SU-DHL-6 (cell line): Measurements from ENCODE around the gene JADE2.
"Not testable (repeated sequence)": the region's sequence is repeated elsewhere in the genome, so short reads cannot be mapped to it uniquely, and the experiment has no call there.

Experiments used
- H2AFZ ChIP-seq: fragments of 200-600 bp; sonication (generic); 2 replicates; pipeline ENCODE4 v1.6.1; 2014; ENCODE audit warnings: low read depth, mild to moderate bottlenecking, moderate library complexity, mixed read lengths, antibody characterized with exemption, low read length; ENCODE audit not compliant: severe bottlenecking
- H3F3A ChIP-seq: fragments of 200-600 bp; shearing (Covaris generic); 2 replicates; pipeline ENCODE4 v1.6.0; 2016; ENCODE audit warnings: antibody characterized with exemption, mild to moderate bottlenecking; ENCODE audit not compliant: insufficient read depth
- H3K27ac ChIP-seq: fragments of 200-600 bp; sonication (generic); 2 replicates; pipeline ENCODE4 v1.5.1; 2016; ENCODE audit warnings: low read depth, mild to moderate bottlenecking, low read length, moderate library complexity, mixed read lengths
- H3K27me3 ChIP-seq: fragments of 200-600 bp; sonication (generic), shearing (Covaris generic); 2 replicates; pipeline ENCODE4 v1.6.0; 2014; ENCODE audit warnings: mild to moderate bottlenecking, low read length
- H3K36me3 ChIP-seq: fragments of 200-600 bp; sonication (generic); 2 replicates; pipeline ENCODE4 v1.6.1; 2014; ENCODE audit warnings: mild to moderate bottlenecking, low read length, mixed read lengths
- H3K4me2 ChIP-seq: fragments of 300-600, 200-600 bp; shearing (Covaris generic), sonication (generic); 2 replicates; pipeline ENCODE4 v1.6.0; 2014; ENCODE audit warnings: low read length, low read depth, mild to moderate bottlenecking; ENCODE audit not compliant: poor library complexity, severe bottlenecking
- H3K4me3 ChIP-seq: fragments of 200-600 bp; sonication (generic); 2 replicates; pipeline ENCODE4 v1.5.1; 2014; ENCODE audit warnings: antibody characterized with exemption, low read length, mild to moderate bottlenecking, mixed read lengths; ENCODE audit not compliant: insufficient read depth, poor library complexity, severe bottlenecking
- H3K79me2 ChIP-seq: fragments of 200-600 bp; sonication (generic); 2 replicates; pipeline ENCODE4 v1.6.1; 2014; ENCODE audit warnings: mild to moderate bottlenecking, low read length, moderate library complexity; ENCODE audit not compliant: insufficient read depth
- H3K9ac ChIP-seq: fragments of 200-600 bp; sonication (generic); 2 replicates; pipeline ENCODE4 v1.7.0; 2014; ENCODE audit warnings: mild to moderate bottlenecking, low read length
- H3K9me2 ChIP-seq: fragments of 200-600 bp; sonication (generic); replicated peaks from 2 replicates; pipeline ENCODE4 v1.6.1; 2014; ENCODE audit warnings: low read length; ENCODE audit not compliant: insufficient read depth
- H3K9me3 ChIP-seq: fragments of 200-600 bp; sonication (generic); 2 replicates; pipeline ENCODE4 v1.6.1; 2014; ENCODE audit warnings: low read length, mixed read lengths; ENCODE audit not compliant: insufficient read depth
- H4K20me1 ChIP-seq: fragments of 200-600 bp; sonication (generic); 2 replicates; pipeline ENCODE4 v1.6.1; 2014; ENCODE audit warnings: low read depth, mild to moderate bottlenecking, antibody characterized with exemption, low read length, moderate library complexity, mixed read lengths
- EZH2phosphoT487 ChIP-seq: fragments of 200-600 bp; sonication (generic), shearing (Covaris generic); conservative IDR thresholded peaks from 2 replicates; pipeline ENCODE4 v1.6.1; 2018; ENCODE audit warnings: mild to moderate bottlenecking, antibody characterized with exemption, low read length, moderate library complexity, mixed read lengths
- TF ChIP-seq, protein P1 (sequence below): fragments of 200-600 bp; sonication (generic); IDR thresholded peaks from one replicate; pipeline ENCODE4 v1.5.1; 2017; ENCODE audit warnings: antibody characterized with exemption, mild to moderate bottlenecking, low read length, moderate library complexity; ENCODE audit not compliant: insufficient read depth, poor library complexity, severe bottlenecking

JADE2 gene

DNA sequence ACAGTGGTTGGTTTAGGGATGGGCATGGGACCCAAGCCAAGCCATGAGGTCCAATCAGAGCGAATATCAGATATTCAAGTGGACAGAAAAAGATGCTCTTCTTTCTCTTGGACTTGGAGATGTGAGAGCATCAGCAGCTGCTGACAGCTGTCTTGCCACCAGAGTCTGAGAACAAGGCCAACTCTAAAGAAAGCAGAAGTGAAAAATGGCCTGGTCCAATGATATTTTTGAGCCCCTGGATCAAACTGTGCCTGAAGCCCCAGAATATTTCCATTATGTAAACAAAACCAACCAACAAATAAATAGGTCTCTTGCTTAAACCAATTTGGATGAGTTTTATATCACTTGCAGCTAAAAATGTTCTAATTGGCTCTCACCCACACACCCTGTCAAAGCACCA is 30.7 kb upstream of the JADE2 start:
- Histone ChIP-seq H3K9ac (no peak overlapping the region), H4K20me1 (no peaks in the 10 kb centered on the region), H3K4me3 (no peak overlapping the region), H3K9me3 (no peaks in the 10 kb centered on the region), H3K27ac (no peak overlapping the region), H3K79me2 (no peaks in the 10 kb centered on the region), H3K27me3 (no peaks in the 10 kb centered on the region), H3K4me2 (no peak overlapping the region), H3K9me2 (no peaks in the 10 kb centered on the region), H3K36me3 (no peaks in the 10 kb centered on the region), H2AFZ (no peak overlapping the region), H3F3A (no peaks in the 10 kb centered on the region)
- TF ChIP-seq, protein P1, sequence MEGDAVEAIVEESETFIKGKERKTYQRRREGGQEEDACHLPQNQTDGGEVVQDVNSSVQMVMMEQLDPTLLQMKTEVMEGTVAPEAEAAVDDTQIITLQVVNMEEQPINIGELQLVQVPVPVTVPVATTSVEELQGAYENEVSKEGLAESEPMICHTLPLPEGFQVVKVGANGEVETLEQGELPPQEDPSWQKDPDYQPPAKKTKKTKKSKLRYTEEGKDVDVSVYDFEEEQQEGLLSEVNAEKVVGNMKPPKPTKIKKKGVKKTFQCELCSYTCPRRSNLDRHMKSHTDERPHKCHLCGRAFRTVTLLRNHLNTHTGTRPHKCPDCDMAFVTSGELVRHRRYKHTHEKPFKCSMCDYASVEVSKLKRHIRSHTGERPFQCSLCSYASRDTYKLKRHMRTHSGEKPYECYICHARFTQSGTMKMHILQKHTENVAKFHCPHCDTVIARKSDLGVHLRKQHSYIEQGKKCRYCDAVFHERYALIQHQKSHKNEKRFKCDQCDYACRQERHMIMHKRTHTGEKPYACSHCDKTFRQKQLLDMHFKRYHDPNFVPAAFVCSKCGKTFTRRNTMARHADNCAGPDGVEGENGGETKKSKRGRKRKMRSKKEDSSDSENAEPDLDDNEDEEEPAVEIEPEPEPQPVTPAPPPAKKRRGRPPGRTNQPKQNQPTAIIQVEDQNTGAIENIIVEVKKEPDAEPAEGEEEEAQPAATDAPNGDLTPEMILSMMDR: no peak
- no peak for TF ChIP-seq EZH2phosphoT487

DNA sequence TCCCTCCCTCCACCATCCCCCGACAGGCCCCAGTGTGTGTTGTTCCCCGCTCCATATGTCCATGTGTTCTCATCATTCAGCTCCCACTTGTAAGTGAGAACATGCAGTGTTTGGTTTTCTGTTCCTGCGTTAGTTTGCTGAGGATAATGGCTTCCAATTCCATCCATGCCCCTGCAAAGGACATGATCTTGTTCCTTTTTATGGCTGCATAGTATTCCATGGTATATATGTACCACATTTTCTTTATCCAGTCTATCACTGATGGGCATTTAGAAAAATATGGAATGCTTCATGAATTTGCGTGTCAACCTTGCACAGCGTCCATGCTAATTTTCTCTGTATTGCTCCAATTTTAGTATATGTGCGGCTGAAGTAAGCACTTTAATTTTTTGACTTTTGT is 25.6 kb upstream of the JADE2 start:
- not testable (repeated sequence) for H3K9ac ChIP-seq, H3K4me2 ChIP-seq, H3F3A ChIP-seq, H3K79me2 ChIP-seq, H3K4me3 ChIP-seq, H3K27ac ChIP-seq, H3K9me2 ChIP-seq, H3K36me3 ChIP-seq, H3K9me3 ChIP-seq, H2AFZ ChIP-seq, H4K20me1 ChIP-seq, H3K27me3 ChIP-seq

- no peak overlapping the region for H3K27ac ChIP-seq
- H3K9me2 ChIP-seq: no peaks in the 10 kb centered on the region
- H3K9ac ChIP-seq: no peak overlapping the region
- no peaks in the 10 kb centered on the region for H3F3A ChIP-seq
- no peaks in the 10 kb centered on the region for H3K9me3 ChIP-seq
- TF ChIP-seq EZH2phosphoT487: no peak
- TF ChIP-seq, protein P1: no peak
- no peak overlapping the region for H2AFZ ChIP-seq
- no peak overlapping the region for H3K4me3 ChIP-seq
- no peaks in the 10 kb centered on the region for H3K36me3 ChIP-seq
- H3K4me2 ChIP-seq: no peak overlapping the region
- H3K79me2 ChIP-seq: no peaks in the 10 kb centered on the region
- H3K27me3 ChIP-seq: no peaks in the 10 kb centered on the region
- no peaks in the 10 kb centered on the region for H4K20me1 ChIP-seq
Observed at GRCh38 chr5:134500699-134501430, 24.6 kb upstream of the JADE2 start.

- TF ChIP-seq, protein P1: no peak
- TF ChIP-seq EZH2phosphoT487: no peak
- no peak overlapping the region for H3K27ac ChIP-seq
- no peak overlapping the region for H2AFZ ChIP-seq
Observed at GRCh38 chr5:134502259-134502658, 23.2 kb upstream of the JADE2 start.

More at GRCh38 chr5:134502259-134502658, 23.2 kb upstream of the JADE2 start:
- Histone ChIP-seq H4K20me1 (no peaks in the 10 kb centered on the region), H3K9me3 (no peaks in the 10 kb centered on the region), H3K9ac (no peak overlapping the region), H3K9me2 (no peaks in the 10 kb centered on the region), H3K79me2 (no peaks in the 10 kb centered on the region), H3F3A (no peaks in the 10 kb centered on the region), H3K4me2 (no peak overlapping the region), H3K36me3 (no peaks in the 10 kb centered on the region), H3K4me3 (no peak overlapping the region), H3K27me3 (no peaks in the 10 kb centered on the region)
